A549 (cell line): ENCODE results near the gene CELF3. TPM values are rescaled to one million over a fixed set of nuclear protein-coding genes. Genes with fewer than 3 reads are reported as not detected.

Experiments
- ATAC-seq, 2 experiments: fragments of 200-7000 bp in 1 of 2; fragments of >200 bp in 1 of 2; cut with Nextera tagmentation in 1 of 2; cut with Tn5 transposase in 1 of 2; 3 replicates each; pipeline versions ENCODE4 v1.8.0 to v1.9.1; 2018 to 2020; ENCODE audit warnings: mild to moderate bottlenecking in 1 of 2, moderate library complexity in 1 of 2
- CTCF ChIA-PET: fragments of 300-600 bp; sonication (Branson Sonifier 250); formaldehyde crosslinking; extraction: SDS; loops from one replicate; lab custom pipeline; 2021; ENCODE audit warnings: antibody characterized with exemption, inconsistent platforms; lab: Yijun Ruan, JAX
- POLR2A ChIA-PET: fragments of 350-600 bp; formaldehyde crosslinking; extraction: SDS; loops from one replicate; lab custom pipeline; 2021; ENCODE audit warnings: antibody characterized with exemption, inconsistent platforms; lab: Yijun Ruan, JAX
- DNase-seq, 2 experiments: peaks; one replicate each; pipeline versions ENCODE4 v3.0.0 to v3.0.0-alpha.2; 2011 to 2016; ENCODE audit warnings: low read depth in 1 of 2, low spot score in 1 of 2
- FAIRE-seq: peaks from 2 replicates; lab custom pipeline; 2011; peaks lifted over from hg19 to GRCh38; lab: Jason Lieb, UNC
- H3K27ac ChIP-seq, 2 experiments: fragments of >200 bp; sonication (Bioruptor Twin); formaldehyde crosslinking; 3 replicates each; pipeline ENCODE4 v1.5.1; 2016 to 2017
- H3K4me1 ChIP-seq: fragments of >200 bp; sonication (Bioruptor Twin); formaldehyde crosslinking; 3 replicates; pipeline ENCODE4 v1.6.1; 2016
- H3K4me2 ChIP-seq: fragments of >200 bp; sonication (Bioruptor Twin); formaldehyde crosslinking; 3 replicates; pipeline ENCODE4 v1.6.1; 2016
- H3K4me3 ChIP-seq: fragments of >200 bp; sonication (Bioruptor Twin); formaldehyde crosslinking; 3 replicates; pipeline ENCODE4 v1.5.1; 2016
- H3K9me3 ChIP-seq: fragments of >200 bp; sonication (Bioruptor Twin); formaldehyde crosslinking; 3 replicates; pipeline ENCODE4 v1.6.1; 2016
- ATOH8 ChIP-seq: fragments of 250-450 bp; sonication (Bioruptor Pico); IDR thresholded peaks from 2 replicates; pipeline ENCODE4 v1.5.0; 2020; ENCODE audit warnings: low read depth, mild to moderate bottlenecking, moderate library complexity
- BCL3 ChIP-seq: fragments of >200 bp; sonication (Bioruptor Twin); formaldehyde crosslinking; IDR thresholded peaks from 3 replicates; pipeline ENCODE4 v1.6.1; 2016
- BHLHE40 ChIP-seq: IDR thresholded peaks from 2 replicates; pipeline ENCODE4 v1.6.1; 2012; ENCODE audit warnings: low read depth, low read length, inconsistent platforms
- CBX2 ChIP-seq: fragments of 200-600 bp; sonication (generic); IDR thresholded peaks from 2 replicates; pipeline ENCODE4 v1.6.1; 2016; ENCODE audit warnings: low read depth, mild to moderate bottlenecking, borderline replicate concordance
- CEBPB ChIP-seq, 2 experiments: fragments of >200 bp in 1 of 2; sonication (Bioruptor Twin) in 1 of 2; formaldehyde crosslinking in 1 of 2; IDR thresholded peaks; 2 replicates each; pipeline ENCODE4 v1.6.1; 2012 to 2016
- CHD4 ChIP-seq: fragments of 200-600 bp; sonication (generic); IDR thresholded peaks from 2 replicates; pipeline ENCODE4 v1.6.1; 2016; ENCODE audit warnings: antibody characterized with exemption, mild to moderate bottlenecking, borderline replicate concordance
- EHMT2 ChIP-seq: fragments of 200-600 bp; sonication (generic); IDR thresholded peaks from 2 replicates; pipeline ENCODE4 v1.6.1; 2016; ENCODE audit warnings: antibody characterized with exemption, low read depth, mild to moderate bottlenecking, moderate library complexity
- EP300 ChIP-seq, 2 experiments: fragments of >200 bp; sonication (Bioruptor Twin); formaldehyde crosslinking; IDR thresholded peaks; 2 replicates in 1 of 2; 3 replicates in 1 of 2; pipeline ENCODE4 v1.6.1; 2016 to 2017
- FOSL2 ChIP-seq, 2 experiments: fragments of 450-650 bp in 1 of 2; fragments of >200 bp in 1 of 2; sonication (Bioruptor Twin) in 1 of 2; formaldehyde crosslinking; IDR thresholded peaks; 2 replicates each; pipeline versions ENCODE4 v1.5.0 to v1.6.1; 2016 to 2020; ENCODE audit warnings: mild to moderate bottlenecking in 1 of 2, moderate library complexity in 1 of 2
- HDAC2 ChIP-seq: fragments of 200-600 bp; sonication (generic); IDR thresholded peaks from 2 replicates; pipeline ENCODE4 v1.6.1; 2016
- HOXA7 ChIP-seq: fragments of 250-450 bp; sonication (Bioruptor Pico); IDR thresholded peaks from 2 replicates; pipeline ENCODE4 v1.5.0; 2020; ENCODE audit warnings: mild to moderate bottlenecking, moderate library complexity
- KDM1A ChIP-seq: fragments of 200-600 bp; sonication (generic); IDR thresholded peaks from 2 replicates; pipeline ENCODE4 v1.6.1; 2016; ENCODE audit warnings: low read depth, mild to moderate bottlenecking
- MYC ChIP-seq: IDR thresholded peaks from 2 replicates; pipeline ENCODE4 v1.6.1; 2012; ENCODE audit warnings: mild to moderate bottlenecking, inconsistent platforms, low read length, improper control_type of control experiment, borderline replicate concordance
- PBX3 ChIP-seq: IDR thresholded peaks from 2 replicates; pipeline ENCODE4 v1.6.1; 2012
- RCOR1 ChIP-seq: fragments of 150-350 bp; IDR thresholded peaks from 2 replicates; pipeline ENCODE4 v1.6.1; 2014; ENCODE audit warnings: antibody characterized with exemption, low read length, low read depth
- TP53 ChIP-seq: fragments of 250-450 bp; sonication (Bioruptor Pico); IDR thresholded peaks from 2 replicates; pipeline ENCODE4 v1.5.0; 2021; ENCODE audit warnings: mild to moderate bottlenecking, moderate library complexity
- ZSCAN20 ChIP-seq: fragments of 250-450 bp; sonication (Bioruptor Pico); IDR thresholded peaks from 2 replicates; pipeline ENCODE4 v1.8.0; 2022; ENCODE audit warnings: mild to moderate bottlenecking, moderate library complexity
- WGBS: methylation state at CpG from one replicate; pipeline ENCODE4 v1.1.6; 2017; ENCODE audit errors: missing lambda C conversion rate; 5-methylcytosine and 5-hydroxymethylcytosine counted together
- polyA plus RNA-seq, 4 experiments: library from polyadenylated mRNA; depleted of rRNA in 3 of 4; stranded (reverse); fragments of >200 nt; fragmentation: RNase III in 1 of 4; extraction: RNeasy Plus Mini Kit Qiagen cat#74134 plus additional on column Dnase treatment in 1 of 4; gene quantifications; 2 replicates in 3 of 4; 3 replicates in 1 of 4; pipeline ENCODE4 v1.2.3, GENCODE V29; 2011 to 2017
- TF ChIP-seq, protein P1 (sequence below): fragments of >200 bp; sonication (Bioruptor Twin); formaldehyde crosslinking; IDR thresholded peaks from 2 replicates; pipeline ENCODE4 v1.6.1; 2016

CELF3 gene
- polyA plus RNA-seq, 2 of the 4 experiments (the other 2 are of a cell fraction): not detected

DNA sequence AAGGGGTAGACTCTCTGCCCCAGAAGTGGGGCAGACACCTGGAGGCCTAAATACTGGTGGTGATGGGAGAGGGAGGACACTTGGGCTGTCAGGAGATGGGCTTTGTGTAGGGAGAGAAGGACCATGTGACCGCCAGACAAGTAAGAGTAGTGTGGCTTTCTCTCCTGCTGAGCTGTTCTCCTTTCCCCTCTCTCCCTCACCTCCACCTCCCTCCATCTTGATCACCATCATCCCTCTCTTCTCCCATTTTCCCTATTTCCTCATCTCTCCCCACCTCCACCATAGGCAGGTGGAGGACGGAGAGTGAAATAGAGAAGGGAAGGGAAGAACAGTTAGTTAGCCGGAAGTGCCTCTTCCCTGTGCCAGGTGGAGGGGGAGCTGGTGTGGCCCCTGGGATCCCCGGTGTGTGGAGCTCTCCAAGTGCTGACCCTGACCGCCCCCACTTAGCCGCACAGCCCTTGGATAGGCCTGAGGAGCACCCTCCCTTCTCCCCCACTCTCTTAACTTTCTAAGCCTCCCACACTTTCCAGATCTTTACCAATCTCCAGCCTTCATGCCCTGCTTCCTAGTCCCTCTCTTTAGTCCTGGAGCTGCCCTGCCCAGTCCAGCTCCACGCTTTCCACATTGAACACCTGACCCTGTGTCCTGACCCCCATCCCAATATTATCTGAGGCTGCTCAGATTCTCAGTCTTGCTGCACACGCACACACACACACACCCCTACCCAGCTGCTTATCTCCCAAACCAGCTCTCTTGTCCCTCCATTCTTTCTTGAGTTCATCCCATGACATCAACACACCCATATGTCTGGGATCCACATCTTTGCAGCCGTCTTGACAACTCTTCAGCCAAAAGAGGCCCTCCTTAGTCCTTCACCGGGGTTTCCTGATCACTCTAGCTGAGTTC, 1.5 kb downstream of the CELF3 start (continued):
- TF ChIP-seq EHMT2 (no peak), BHLHE40 (no peak), BCL3 (no peak), RCOR1 (no peak), HDAC2 (no peak), KDM1A (no peak), ZSCAN20 (CRISPR knock-in tag) (no peak)
- TF ChIP-seq, protein P1, sequence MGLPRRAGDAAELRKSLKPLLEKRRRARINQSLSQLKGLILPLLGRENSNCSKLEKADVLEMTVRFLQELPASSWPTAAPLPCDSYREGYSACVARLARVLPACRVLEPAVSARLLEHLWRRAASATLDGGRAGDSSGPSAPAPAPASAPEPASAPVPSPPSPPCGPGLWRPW: no peak

DNA sequence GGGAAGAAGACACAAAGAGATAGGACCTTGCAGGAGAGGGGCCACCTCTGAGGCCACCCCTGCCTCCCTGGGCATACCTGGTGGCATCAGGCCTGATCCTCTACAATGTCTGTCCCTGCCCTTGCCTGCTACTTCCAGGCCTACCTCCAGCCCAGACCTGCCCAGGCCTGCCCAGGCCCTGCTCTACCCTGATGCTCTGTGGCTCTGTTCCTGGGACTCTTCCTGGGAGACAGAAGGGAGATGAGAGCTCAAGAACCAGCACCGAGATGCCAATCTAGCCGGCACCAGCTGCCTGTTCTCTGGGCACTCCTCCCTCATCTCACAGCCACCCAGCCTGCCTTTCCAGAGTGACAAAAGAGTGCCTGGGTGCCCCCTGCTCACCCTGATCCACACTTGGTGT, 2.7 kb downstream of the CELF3 start:
- Histone ChIP-seq H3K4me3 (no peak overlapping the region), H3K4me2 (no peak overlapping the region), H3K27ac (no peak overlapping the region), H3K9me3 (no peaks in the 10 kb centered on the region), H3K4me1 (peaks cover 27% of the 10 kb centered on the region)
- ChIA-PET CTCF (interaction anchor here (0.7 to 2.8 kb wide), 7 partner anchors 9 to 623 kb away, joined by 3 to 10 read pairs (median 4); no protein-coding TSS in a partner anchor), POLR2A (interaction anchor here (1.1 kb wide), 1 partner anchor 174 kb away, joined by 3 read pairs; the partner anchor contains the start of gene TUFT1)
- TF ChIP-seq KDM1A: no peak
- WGBS: 93% methylated on average over 2 of the region's 2 CpGs
- ATAC-seq (peak in 1 of 2 experiments; percentile 9; a peak in 1 of 6 replicates), DNase-seq (no peak), FAIRE-seq (no peak)

GRCh38 chr1:151713044-151713443, 3.6 kb downstream of the CELF3 start:
- no peak for TF ChIP-seq ATOH8
- TF ChIP-seq CBX2: no peak
- Histone ChIP-seq H3K4me2 (peak overlapping the region; percentile 24; the same call in 2 of the 3 replicates), H3K4me3 (no peak overlapping the region), H3K4me1 (peaks cover 27% of the 10 kb centered on the region), H3K9me3 (no peaks in the 10 kb centered on the region), H3K27ac (no peak overlapping the region)
- DNase-seq: no peak
- peak in 1 of 2 experiments; percentile 8; a peak in 2 of 6 replicates for ATAC-seq
- FAIRE-seq: no peak
- POLR2A ChIA-PET: interaction anchor here (1.1 kb wide), 1 partner anchor 173 kb away, joined by 3 read pairs; the partner anchor contains the start of gene TUFT1
- CTCF ChIA-PET: interaction anchor here (0.9 to 2.8 kb wide), 8 partner anchors 10 to 178 kb away, joined by 3 to 10 read pairs (median 4); no protein-coding TSS in a partner anchor
- WGBS: 15% methylated on average over 2 of the region's 2 CpGs

- Histone ChIP-seq H3K4me3 (no peak overlapping the region), H3K4me1 (peaks cover 17% of the 10 kb centered on the region), H3K9me3 (no peaks in the 10 kb centered on the region), H3K27ac (no peak overlapping the region), H3K4me2 (no peak overlapping the region)
- WGBS: 68% methylated on average over 10 of the region's 10 CpGs
- FAIRE-seq (no peak), DNase-seq (no peak), ATAC-seq (no peak)
- TF ChIP-seq TP53 (CRISPR knock-in tag) (no peak), EP300 (IDR thresholded peaks at IDR 0.05) (no peak), PBX3 (no peak), FOSL2 (IDR thresholded peaks at IDR 0.05) (no peak), FOSL2 (CRISPR knock-in tag; IDR thresholded peaks at IDR 0.05) (no peak), CEBPB (IDR thresholded peaks at IDR 0.05) (no peak), CHD4 (no peak), HOXA7 (CRISPR knock-in tag) (no peak), MYC (no peak)
- CTCF ChIA-PET: interaction anchor here (0.6 to 1.5 kb wide), 4 partner anchors 19 to 288 kb away, joined by 3 to 4 read pairs (median 4); no protein-coding TSS in a partner anchor
- POLR2A ChIA-PET: no interaction called here
Measured at GRCh38 chr1:151711951-151712350, 4.7 kb downstream of the CELF3 start.
